Fibroblast of villous mesenchyme (primary cell): Measurements from ENCODE around the gene PSAT1. TPM values are rescaled to one million over a fixed set of nuclear protein-coding genes. Genes with fewer than 3 reads are reported as not detected.

Experiments
- DNase-seq: peaks from one replicate; pipeline ENCODE4 v3.0.0-alpha.2; 2010; ENCODE audit warnings: low read depth
- H3K4me3 ChIP-seq: 2 replicates; pipeline ENCODE4 v1.5.1; 2011; ENCODE audit warnings: low read depth, mild to moderate bottlenecking, low read length
- CTCF ChIP-seq: IDR thresholded peaks from 2 replicates; pipeline ENCODE4 v1.5.1; 2012; ENCODE audit warnings: low read depth, mild to moderate bottlenecking, low read length; ENCODE audit not compliant: insufficient read depth
- total RNA-seq: library from RNA; depleted of rRNA; stranded (reverse); fragments of >200 nt; gene quantifications from 2 replicates; pipeline ENCODE4 v1.2.3, GENCODE V29; 2012

The PSAT1 gene
- total RNA-seq, 1 donor, result 106 TPM

GRCh38 chr9:78306222-78307076, 9.5 kb downstream of the PSAT1 start:
- DNase-seq, result no peak
- TF ChIP-seq CTCF, result no peak
- no peak overlapping the region for H3K4me3 ChIP-seq

- H3K4me3 ChIP-seq, result no peak overlapping the region
- TF ChIP-seq CTCF, result no peak
- DNase-seq, result no peak
Measured at GRCh38 chr9:78307360-78307759, 10.4 kb downstream of the PSAT1 start.

- TF ChIP-seq CTCF, result no peak
- no peak overlapping the region for H3K4me3 ChIP-seq
- no peak for DNase-seq
Measured at GRCh38 chr9:78309066-78309465, 12.1 kb downstream of the PSAT1 start.

- no peak for TF ChIP-seq CTCF
- no peak overlapping the region for H3K4me3 ChIP-seq
- DNase-seq, result no peak
Measured at GRCh38 chr9:78311075-78311474, 14.2 kb downstream of the PSAT1 start.

- DNase-seq, result no peak
- no peak for TF ChIP-seq CTCF
- no peak overlapping the region for H3K4me3 ChIP-seq
Measured at GRCh38 chr9:78311886-78312524, 15.1 kb downstream of the PSAT1 start.

- DNase-seq, result no peak
- no peak overlapping the region for H3K4me3 ChIP-seq
- TF ChIP-seq CTCF, result no peak
Measured at GRCh38 chr9:78314550-78314949, 17.6 kb downstream of the PSAT1 start.
